CD4-positive, alpha-beta memory T cell (primary cell): ENCODE results near the gene PTPN1. TPM values are rescaled to one million over a fixed set of nuclear protein-coding genes. Genes with fewer than 3 reads are reported as not detected.
A peak's percentile ranks its signal among the peaks of the same experiment; 100 is the strongest.
"Not testable (repeated sequence)": the region's sequence is repeated elsewhere in the genome, so short reads cannot be mapped to it uniquely, and the experiment has no call there.

ENCODE experiments used
- CTCF ChIA-PET: fragments of 350-600 bp; sonication (Branson Sonifier 250); formaldehyde crosslinking; loops from one replicate; lab custom pipeline; 2021; ENCODE audit warnings: inconsistent platforms; ENCODE audit not compliant: partially characterized antibody; lab: Charles Lee
- POLR2A ChIA-PET: fragments of 350-600 bp; sonication (Branson Sonifier 250); formaldehyde crosslinking; loops from one replicate; lab custom pipeline; 2021; ENCODE audit not compliant: partially characterized antibody; lab: Charles Lee
- DNase-seq, 5 donors: peaks; one replicate each; pipeline versions ENCODE4 v3.0.0 to v3.0.0-alpha.2; 2020 to 2022; ENCODE audit warnings: mixed read lengths in 1 of 5
- H3K27ac ChIP-seq: one replicate; pipeline ENCODE4 v1.7.0; 2013; ENCODE audit warnings: low read depth, low read length
- H3K27me3 ChIP-seq: 2 replicates; pipeline ENCODE4 v1.7.0; 2013; ENCODE audit warnings: mild to moderate bottlenecking, low read length, moderate library complexity; ENCODE audit not compliant: insufficient read depth
- H3K36me3 ChIP-seq: 2 replicates; pipeline ENCODE4 v1.7.0; 2013; ENCODE audit warnings: mild to moderate bottlenecking, low read length, moderate library complexity; ENCODE audit not compliant: insufficient read depth
- H3K4me1 ChIP-seq: 2 replicates; pipeline ENCODE4 v1.7.0; 2013; ENCODE audit warnings: mild to moderate bottlenecking, low read length, moderate library complexity; ENCODE audit not compliant: insufficient read depth
- H3K4me3 ChIP-seq, 2 donors: one replicate each; pipeline ENCODE4 v1.7.0; 2013; ENCODE audit warnings: low read length in 2 of 2, mild to moderate bottlenecking in 1 of 2
- H3K9me3 ChIP-seq, 2 donors: one replicate each; pipeline ENCODE4 v1.7.0; 2013; ENCODE audit warnings: low read length in 2 of 2, control low read depth in 1 of 2; ENCODE audit not compliant: control insufficient read depth in 1 of 2
- H3K27ac Mint-ChIP-seq, 7 donors: one replicate each; pipeline ENCODE4 v1.8.0; 2020 to 2021; ENCODE audit warnings: mixed read lengths in 7 of 7, mild to moderate bottlenecking in 6 of 7, inconsistent platforms in 3 of 7, moderate library complexity in 3 of 7
- H3K27me3 Mint-ChIP-seq, 2 donors: one replicate each; pipeline ENCODE4 v1.8.0; 2020 to 2021; ENCODE audit warnings: mixed read lengths in 2 of 2
- H3K36me3 Mint-ChIP-seq, 2 donors: one replicate each; pipeline ENCODE4 v1.8.0; 2020 to 2021; ENCODE audit warnings: mixed read lengths in 2 of 2, inconsistent platforms in 1 of 2, mild to moderate bottlenecking in 1 of 2
- H3K4me1 Mint-ChIP-seq, 4 donors: one replicate each; pipeline ENCODE4 v1.8.0; 2020 to 2021; ENCODE audit warnings: mixed read lengths in 4 of 4, mild to moderate bottlenecking in 1 of 4
- H3K4me3 Mint-ChIP-seq, 8 donors: one replicate each; pipeline ENCODE4 v1.8.0; 2020 to 2021; ENCODE audit warnings: mixed read lengths in 8 of 8, mild to moderate bottlenecking in 7 of 8, moderate library complexity in 6 of 8, inconsistent platforms in 3 of 8
- H3K9me3 Mint-ChIP-seq, 8 donors: one replicate each; pipeline ENCODE4 v1.8.0; 2020 to 2021; ENCODE audit warnings: mixed read lengths in 8 of 8, mild to moderate bottlenecking in 5 of 8, inconsistent platforms in 3 of 8, moderate library complexity in 1 of 8
- intact Hi-C: fragments of 100-400 bp; cut with micrococcal nuclease; formaldehyde crosslinking; loops from one replicate; pipeline ENCODE4 v1.15.1; 2023
- polyA plus RNA-seq, 2 donors: library from polyadenylated mRNA; unstranded; fragments of 300-500 nt; fragmentation: Illumina TruSeq; gene quantifications; one replicate each; pipeline ENCODE4 v1.2.3, GENCODE V29; 2021
- total RNA-seq, 2 experiments: library from RNA; stranded (reverse); gene quantifications; one replicate each; pipeline ENCODE4 v1.2.3, GENCODE V29; 2021

PTPN1 gene
- total and polyA plus RNA-seq, 4 experiments from 2014 or later: 21.0 to 61.5 (median 50.3) TPM

DNA sequence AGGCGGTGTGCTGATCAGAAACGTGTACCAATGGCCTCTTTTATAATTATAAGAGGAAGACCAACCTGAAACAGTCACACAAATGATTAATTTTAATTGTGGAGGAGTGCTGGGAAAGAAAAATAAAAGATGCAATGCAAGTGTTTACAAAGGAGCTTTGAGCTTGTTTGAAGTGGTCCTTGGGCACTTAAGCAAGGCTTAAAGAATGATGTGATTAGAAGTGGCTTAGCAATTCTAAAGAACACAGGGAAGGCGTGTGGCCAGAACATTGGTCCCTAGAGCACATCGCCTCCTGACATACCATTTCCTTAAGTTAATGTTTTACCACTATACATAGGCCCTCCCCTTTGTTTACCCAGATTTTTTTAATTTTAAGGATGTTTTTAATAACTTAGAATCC lies 26.1 kb downstream of the PTPN1 start:
- no peaks in the 10 kb centered on the region for H3K9me3 ChIP-seq
- H3K27me3 ChIP-seq: no peaks in the 10 kb centered on the region
- CTCF ChIA-PET: interaction anchor here (1.8 kb wide), 2 partner anchors 23 to 27 kb away, joined by 4 to 6 read pairs; partner anchors contain the start of gene PTPN1
- peaks cover 87% of the 10 kb centered on the region for H3K4me1 ChIP-seq
- no peaks in the 10 kb centered on the region for H3K36me3 ChIP-seq
- H3K36me3 Mint-ChIP-seq: peaks cover 9 to 28% of the 10 kb centered on the region in 2 donors
- peak overlapping the region in 1 of 7 donors; percentile 22 for H3K27ac Mint-ChIP-seq
- H3K4me3 ChIP-seq: no peak overlapping the region
- no peak overlapping the region for H3K27ac ChIP-seq
- POLR2A ChIA-PET: interaction anchor here (0.6 to 1.9 kb wide), 2 partner anchors 13 to 145 kb away, joined by 3 to 5 read pairs; no protein-coding TSS in a partner anchor
- H3K4me1 Mint-ChIP-seq: peaks cover 58 to 89% (median 74%) of the 10 kb centered on the region in 4 donors
- intact Hi-C loops: no loop called here
- H3K27me3 Mint-ChIP-seq: no peaks in the 10 kb centered on the region
- no peaks in the 10 kb centered on the region for H3K9me3 Mint-ChIP-seq
- H3K4me3 Mint-ChIP-seq: peak overlapping the region in 1 of 8 donors; percentile 35
- DNase-seq: no peak

DNA sequence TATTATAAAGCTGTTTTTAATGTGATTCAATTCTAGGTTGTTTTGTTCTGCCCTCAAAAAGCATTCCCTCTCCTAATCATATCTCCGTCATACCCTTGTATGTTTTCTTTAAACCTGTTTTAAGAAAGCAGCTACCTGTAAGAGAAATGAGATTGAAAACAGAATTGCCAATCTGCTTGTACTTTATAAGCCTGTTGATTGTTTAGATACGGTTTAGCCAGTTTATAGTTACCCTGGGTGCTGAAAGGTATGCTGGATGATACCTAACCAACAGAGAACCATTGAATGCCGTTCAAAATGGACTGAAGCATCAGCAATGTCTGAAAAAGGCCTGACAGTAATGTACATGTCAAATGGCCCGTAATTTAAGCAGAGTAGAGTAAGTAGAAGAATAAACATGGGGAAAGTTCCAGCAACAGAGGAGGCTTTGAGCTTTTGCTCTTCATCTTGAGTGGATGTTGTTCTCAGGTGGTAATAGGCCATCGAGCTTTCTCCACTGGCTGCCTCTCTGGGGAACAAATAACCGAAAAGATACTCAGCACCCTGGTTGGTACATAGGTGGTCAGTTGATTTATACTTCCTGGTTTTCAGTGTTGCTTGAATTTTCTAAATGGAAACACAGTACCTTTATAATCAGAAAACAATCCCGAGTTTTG lies 27.5 kb downstream of the PTPN1 start:
- no peak for DNase-seq
- Mint-ChIP-seq H3K4me3 (peak overlapping the region in 5 of 8 donors; percentile 7 to 60 (median 33)), H3K36me3 (peaks cover 12 to 27% of the 10 kb centered on the region in 2 donors), H3K27me3 (no peaks in the 10 kb centered on the region), H3K27ac (peak overlapping the region in 5 of 7 donors; percentile 9 to 61 (median 22)), H3K9me3 (no peaks in the 10 kb centered on the region), H3K4me1 (peaks cover 61 to 89% (median 75%) of the 10 kb centered on the region in 4 donors)
- H3K4me1 ChIP-seq: peaks cover 87% of the 10 kb centered on the region
- H3K27ac ChIP-seq: no peak overlapping the region
- CTCF ChIA-PET: interaction anchor here (0.8 to 1.8 kb wide), 6 partner anchors 10 to 42 kb away, joined by 3 to 5 read pairs (median 3); no protein-coding TSS in a partner anchor
- H3K36me3 ChIP-seq: no peaks in the 10 kb centered on the region
- POLR2A ChIA-PET: interaction anchor here (0.7 to 1.9 kb wide), 4 partner anchors 8 to 21 kb away, joined by 3 to 7 read pairs (median 4); no protein-coding TSS in a partner anchor
- no peak overlapping the region for H3K4me3 ChIP-seq
- intact Hi-C loops: no loop called here
- no peaks in the 10 kb centered on the region for H3K27me3 ChIP-seq
- no peaks in the 10 kb centered on the region for H3K9me3 ChIP-seq

DNA sequence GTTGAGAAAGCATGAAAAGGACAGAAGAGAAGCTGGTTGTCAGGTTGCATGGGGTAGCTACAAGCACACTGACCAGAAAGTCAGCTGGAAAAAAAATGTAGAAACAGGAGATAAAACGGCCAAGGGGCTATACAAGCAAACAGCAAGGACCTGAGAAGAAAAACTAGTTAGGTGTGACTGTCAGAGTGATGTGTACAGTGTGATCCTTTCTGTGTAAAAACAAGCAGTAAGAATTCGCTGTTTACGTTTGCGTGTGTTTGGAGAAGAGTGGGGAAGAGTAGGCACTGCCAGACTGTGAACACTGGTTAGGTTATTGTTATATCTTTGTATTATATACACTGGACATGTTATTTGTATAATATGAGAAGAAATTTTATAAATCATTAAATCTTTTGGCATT lies 28.1 kb downstream of the PTPN1 start:
- Histone ChIP-seq H3K27me3 (no peaks in the 10 kb centered on the region), H3K4me1 (peaks cover 87% of the 10 kb centered on the region), H3K4me3 (no peak overlapping the region), H3K27ac (no peak overlapping the region), H3K9me3 (no peaks in the 10 kb centered on the region), H3K36me3 (no peaks in the 10 kb centered on the region)
- Mint-ChIP-seq H3K27me3 (no peaks in the 10 kb centered on the region), H3K36me3 (peaks cover 12 to 25% of the 10 kb centered on the region in 2 donors), H3K4me1 (peaks cover 62 to 88% (median 76%) of the 10 kb centered on the region in 4 donors), H3K27ac (peak overlapping the region in 5 of 7 donors; percentile 9 to 79 (median 61)), H3K4me3 (peak overlapping the region in 5 of 8 donors; percentile 32 to 60 (median 35)), H3K9me3 (no peaks in the 10 kb centered on the region)
- POLR2A ChIA-PET: interaction anchor here (1.4 to 1.9 kb wide), 3 partner anchors 9 to 22 kb away, joined by 4 to 7 read pairs (median 4); no protein-coding TSS in a partner anchor
- CTCF ChIA-PET: interaction anchor here (0.8 to 1.8 kb wide), 6 partner anchors 10 to 41 kb away, joined by 3 to 5 read pairs (median 3); no protein-coding TSS in a partner anchor
- no peak for DNase-seq
- intact Hi-C loops: no loop called here

DNA sequence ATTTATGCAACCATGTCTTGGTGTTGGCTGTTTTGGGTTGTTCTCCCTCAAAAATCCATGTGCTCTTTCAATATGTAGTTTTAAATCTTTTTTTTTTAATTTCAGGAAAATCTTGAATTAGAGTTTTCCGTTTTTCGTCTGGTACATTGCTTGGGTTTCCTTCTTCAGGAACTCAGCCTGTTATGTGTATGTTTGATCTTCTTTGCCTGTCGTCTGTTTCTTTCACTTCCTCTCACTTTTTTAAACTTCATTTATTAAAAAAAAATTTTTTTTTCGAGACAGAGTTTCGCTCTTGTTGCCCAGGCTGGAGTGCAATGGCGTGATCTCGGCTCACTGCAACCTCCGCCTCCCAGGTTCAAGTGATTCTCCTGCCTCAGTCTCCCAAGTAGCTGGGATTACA lies 29.6 kb downstream of the PTPN1 start:
- H3K4me3 ChIP-seq, H3K27ac Mint-ChIP-seq, H3K4me3 Mint-ChIP-seq, H3K27me3 ChIP-seq, CTCF ChIA-PET, H3K27me3 Mint-ChIP-seq, intact Hi-C loops, H3K36me3 ChIP-seq, H3K27ac ChIP-seq, DNase-seq, H3K9me3 ChIP-seq, H3K9me3 Mint-ChIP-seq: not testable (repeated sequence)
- peaks cover 85% of the 10 kb centered on the region for H3K4me1 ChIP-seq
- POLR2A ChIA-PET: interaction anchor here (1.3 kb wide), 1 partner anchor 14 kb away, joined by 4 read pairs; no protein-coding TSS in a partner anchor
- peaks cover 63 to 84% (median 75%) of the 10 kb centered on the region in 4 donors for H3K4me1 Mint-ChIP-seq
- peaks cover 12 to 22% of the 10 kb centered on the region in 2 donors for H3K36me3 Mint-ChIP-seq

DNA sequence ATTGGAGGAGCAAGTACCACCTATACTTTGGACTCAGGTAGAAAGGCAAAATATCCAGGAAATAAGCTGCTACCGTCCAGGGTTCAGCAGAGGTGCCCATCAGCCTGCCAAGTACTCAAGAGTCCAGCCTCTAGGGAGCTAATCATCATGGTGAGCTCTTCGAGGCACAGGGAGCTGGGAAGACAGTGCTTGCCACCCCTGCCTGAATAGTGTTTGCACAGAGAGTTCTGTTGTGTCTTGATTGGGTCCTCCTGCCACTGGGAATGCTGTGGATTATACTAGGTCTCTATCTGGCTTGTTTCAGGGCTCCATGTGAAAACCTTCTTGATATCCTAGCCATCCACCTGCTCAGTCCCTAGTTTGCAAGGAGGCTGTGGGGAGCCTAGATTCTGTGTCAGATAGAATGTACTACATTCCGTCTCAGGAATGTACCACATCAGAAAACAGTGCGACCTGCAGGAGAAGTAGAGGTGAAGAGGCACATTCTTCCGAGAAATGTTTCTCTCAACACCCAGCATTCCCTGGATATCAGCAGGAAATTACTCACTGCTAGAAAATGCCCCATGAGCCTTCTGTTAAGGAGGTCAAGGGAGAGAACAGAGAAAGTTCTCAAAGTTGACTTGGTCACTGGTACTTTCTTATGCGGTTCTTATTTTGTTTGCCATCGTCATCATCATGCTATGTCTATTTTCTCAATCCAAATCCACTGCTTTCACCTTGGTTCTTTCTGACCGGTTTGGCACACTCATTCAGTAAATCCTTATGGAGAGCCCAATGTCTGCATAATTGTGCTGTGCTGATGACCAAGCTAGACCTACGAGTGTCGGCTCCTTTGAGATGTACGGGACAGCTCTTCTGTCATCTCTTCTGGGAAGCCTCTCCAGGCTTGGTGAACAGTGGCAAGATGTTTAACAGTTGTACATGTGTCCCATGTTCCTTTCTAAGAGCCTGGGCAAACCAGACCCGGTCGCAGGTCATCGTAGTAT lies 30.7 kb downstream of the PTPN1 start:
- POLR2A ChIA-PET: interaction anchor here (1.2 to 1.3 kb wide), 2 partner anchors 15 to 27 kb away, joined by 3 to 4 read pairs; no protein-coding TSS in a partner anchor
- no peaks in the 10 kb centered on the region for H3K9me3 Mint-ChIP-seq
- peaks cover 83% of the 10 kb centered on the region for H3K4me1 ChIP-seq

DNA sequence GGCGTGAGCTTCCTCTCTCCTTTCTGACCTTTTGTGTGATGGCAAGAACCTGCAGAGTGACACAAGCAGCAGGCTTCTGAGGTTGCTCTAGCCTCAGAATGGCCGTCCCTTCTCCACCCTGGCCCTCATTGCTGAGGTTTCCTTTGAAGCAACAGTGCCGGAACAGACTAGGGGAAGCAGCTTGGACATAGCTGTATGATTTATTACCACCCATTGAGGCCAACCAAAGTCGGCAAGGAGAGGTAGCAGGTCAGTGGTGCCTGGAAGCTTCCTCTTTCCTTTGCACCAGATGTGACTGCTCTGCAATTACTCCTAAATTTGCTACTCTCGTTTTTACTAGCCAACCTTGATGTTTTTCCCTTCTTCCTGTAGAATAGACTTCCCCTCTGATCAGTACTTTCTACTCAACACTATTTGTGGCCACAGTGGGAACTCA lies 31.4 kb downstream of the PTPN1 start:
- Histone ChIP-seq H3K27me3 (no peaks in the 10 kb centered on the region), H3K36me3 (no peaks in the 10 kb centered on the region), H3K4me1 (peaks cover 85% of the 10 kb centered on the region), H3K4me3 (no peak overlapping the region), H3K27ac (no peak overlapping the region), H3K9me3 (no peaks in the 10 kb centered on the region)
- no peaks in the 10 kb centered on the region for H3K27me3 Mint-ChIP-seq
- peaks cover 65 to 84% (median 76%) of the 10 kb centered on the region in 4 donors for H3K4me1 Mint-ChIP-seq
- ChIA-PET CTCF (interaction anchor here (0.8 to 1.5 kb wide), 4 partner anchors 9 to 50 kb away, joined by 3 to 4 read pairs (median 3); no protein-coding TSS in a partner anchor), POLR2A (interaction anchor here (1.0 to 1.2 kb wide), 2 partner anchors 27 to 31 kb away, joined by 3 read pairs; partner anchors contain the start of gene PTPN1)
- peak overlapping the region in 6 of 8 donors; percentile 10 to 43 (median 20) for H3K4me3 Mint-ChIP-seq
- H3K27ac Mint-ChIP-seq: peak overlapping the region; percentile 19 to 80 (median 33)
- intact Hi-C loops: no loop called here
- H3K36me3 Mint-ChIP-seq: peaks cover 5 to 15% of the 10 kb centered on the region in 2 donors
- no peaks in the 10 kb centered on the region for H3K9me3 Mint-ChIP-seq
- no peak for DNase-seq

More for the DNA sequence above, 30.7 kb downstream of the PTPN1 start:
- H3K4me3 ChIP-seq: no peak overlapping the region
- H3K27me3 Mint-ChIP-seq: no peaks in the 10 kb centered on the region
- H3K4me3 Mint-ChIP-seq: peak overlapping the region in 5 of 8 donors; percentile 10 to 43 (median 13)
- H3K36me3 Mint-ChIP-seq: peaks cover 8 to 15% of the 10 kb centered on the region in 2 donors
- H3K36me3 ChIP-seq: no peaks in the 10 kb centered on the region
- no peaks in the 10 kb centered on the region for H3K9me3 ChIP-seq
- intact Hi-C loops: no loop called here
- peaks cover 63 to 82% (median 74%) of the 10 kb centered on the region in 4 donors for H3K4me1 Mint-ChIP-seq
- H3K27ac ChIP-seq: no peak overlapping the region
- H3K27me3 ChIP-seq: no peaks in the 10 kb centered on the region
- CTCF ChIA-PET: interaction anchor here (0.8 to 1.5 kb wide), 4 partner anchors 10 to 35 kb away, joined by 3 to 4 read pairs (median 3); no protein-coding TSS in a partner anchor
- peak overlapping the region; percentile 19 to 80 (median 48) for H3K27ac Mint-ChIP-seq
- no peak for DNase-seq
